Fibroblast of lung (primary cell): Measurements from ENCODE around the gene RAB11FIP3. TPM values are rescaled to one million over a fixed set of nuclear protein-coding genes. Genes with fewer than 3 reads are reported as not detected.

ENCODE experiments used
- DNase-seq, 2 donors: peaks; one replicate each; pipeline versions ENCODE4 v3.0.0 to v3.0.0-alpha.2; 2010; ENCODE audit warnings: low read depth in 2 of 2
- H2AFZ ChIP-seq: 2 replicates; pipeline ENCODE4 v1.5.1; 2012; ENCODE audit warnings: low read length, control low read depth, inconsistent platforms
- H3K27ac ChIP-seq: 2 replicates; pipeline ENCODE4 v1.5.1; 2011; ENCODE audit warnings: low read length, control low read depth; ENCODE audit not compliant: insufficient read depth
- H3K27me3 ChIP-seq: 2 replicates; pipeline ENCODE4 v1.5.1; 2011; ENCODE audit warnings: mild to moderate bottlenecking, low read length; ENCODE audit not compliant: control insufficient read depth, insufficient read depth
- H3K36me3 ChIP-seq: 2 replicates; pipeline ENCODE4 v1.5.1; 2011; ENCODE audit warnings: low read length; ENCODE audit not compliant: control insufficient read depth, insufficient read depth
- H3K4me1 ChIP-seq: 2 replicates; pipeline ENCODE4 v1.5.1; 2011; ENCODE audit warnings: low read length; ENCODE audit not compliant: control insufficient read depth, insufficient read depth; ENCODE audit errors: extremely low read depth
- H3K4me2 ChIP-seq: 2 replicates; pipeline ENCODE4 v1.5.1; 2011; ENCODE audit warnings: low read length, control low read depth; ENCODE audit not compliant: insufficient read depth; ENCODE audit errors: extremely low read depth
- H3K4me3 ChIP-seq, 4 experiments: fragments of 200-600 bp in 1 of 4; sonication (generic) in 1 of 4; replicated peaks in 1 of 4; 2 replicates each; pipeline ENCODE4 v1.5.1; 2011 to 2016; ENCODE audit warnings: low read length in 4 of 4, low read depth in 3 of 4, mild to moderate bottlenecking in 3 of 4, control low read depth in 2 of 4, inconsistent platforms in 1 of 4, mixed read lengths in 1 of 4; ENCODE audit not compliant: insufficient read depth in 1 of 4; ENCODE audit errors: control extremely low read depth in 1 of 4
- H3K79me2 ChIP-seq: 2 replicates; pipeline ENCODE4 v1.5.1; 2012; ENCODE audit warnings: mild to moderate bottlenecking, low read length, inconsistent platforms; ENCODE audit not compliant: control insufficient read depth, insufficient read depth
- H3K9ac ChIP-seq: 2 replicates; pipeline ENCODE4 v1.5.1; 2011; ENCODE audit warnings: mild to moderate bottlenecking, low read length, control low read depth; ENCODE audit not compliant: insufficient read depth
- H3K9me3 ChIP-seq: 2 replicates; pipeline ENCODE4 v1.5.1; 2012; ENCODE audit warnings: low read depth, low read length; ENCODE audit not compliant: control insufficient read depth, insufficient read depth
- H4K20me1 ChIP-seq: 2 replicates; pipeline ENCODE4 v1.5.1; 2011; ENCODE audit warnings: low read length; ENCODE audit not compliant: control insufficient read depth, insufficient read depth; ENCODE audit errors: extremely low read depth
- CTCF ChIP-seq, 2 donors: IDR thresholded peaks in 1 of 2; conservative IDR thresholded peaks in 1 of 2; 1 replicate in 1 of 2; 2 replicates in 1 of 2; pipeline ENCODE4 v1.5.1; 2011 to 2012; ENCODE audit warnings: low read length in 2 of 2, control low read depth in 1 of 2, inconsistent platforms in 1 of 2, low read depth in 1 of 2, mild to moderate bottlenecking in 1 of 2
- EZH2 ChIP-seq: IDR thresholded peaks from 2 replicates; pipeline ENCODE4 v1.5.1; 2012; ENCODE audit warnings: low read length, control low read depth, mild to moderate bottlenecking; ENCODE audit errors: missing control alignments
- polyA plus RNA-seq, 2 donors: library from polyadenylated mRNA; depleted of rRNA in 1 of 2; stranded (reverse) in 1 of 2; unstranded in 1 of 2; fragments of >200 nt; gene quantifications; 2 replicates each; pipeline ENCODE4 v1.2.1, GENCODE V29; 2011 to 2012; ENCODE audit warnings: missing spikeins in 1 of 2
- total RNA-seq: library from RNA; depleted of rRNA; stranded (reverse); fragments of >200 nt; gene quantifications from 2 replicates; pipeline ENCODE4 v1.2.1, GENCODE V29; 2014

RAB11FIP3 gene
- total and polyA plus RNA-seq, 2 donors (not counting 1 experiment from before 2014, with no cell fraction given) = 7.3 to 22.1 TPM

DNA sequence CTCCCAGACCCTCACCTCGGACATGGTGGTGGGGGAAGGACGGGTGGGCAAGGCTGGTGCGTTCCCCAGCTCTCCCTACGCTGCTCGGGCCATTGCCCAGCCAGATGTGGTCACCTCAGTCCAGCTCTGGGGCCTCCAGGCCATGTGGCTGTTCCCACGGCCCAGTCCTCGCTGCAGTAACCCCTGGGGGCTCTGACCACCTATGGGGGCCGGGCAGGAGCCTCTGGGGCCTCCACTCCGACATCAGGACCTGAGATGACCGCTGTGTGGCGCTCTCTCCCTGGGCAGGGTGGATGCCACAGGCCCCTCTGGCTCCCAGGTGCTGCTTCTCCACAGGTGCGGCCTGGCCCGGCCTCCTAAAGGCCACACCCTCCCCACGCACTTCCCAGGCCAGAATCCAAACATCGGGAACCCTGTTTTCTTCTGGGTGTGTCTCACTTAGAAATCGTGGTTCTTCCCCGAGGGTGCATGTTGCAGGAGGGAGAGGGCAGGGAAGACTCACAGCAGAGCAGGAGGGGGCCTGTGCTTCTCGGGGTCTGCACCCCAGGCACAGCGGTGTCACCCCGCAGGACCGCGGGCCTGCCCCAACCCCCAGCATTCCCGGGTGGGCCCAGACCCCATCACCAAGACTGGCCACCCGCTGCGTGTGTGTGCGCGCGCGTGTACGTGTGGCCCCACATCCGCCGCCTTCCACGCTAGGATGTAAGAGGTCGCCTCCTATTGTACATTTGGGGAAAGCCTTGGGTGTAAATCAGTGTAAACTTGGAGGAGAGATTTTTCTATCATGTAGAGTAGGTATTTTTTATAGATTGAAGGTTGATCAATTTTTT lies 96.1 kb downstream of the RAB11FIP3 start:
- Histone ChIP-seq H3K4me1 (peaks cover 14% of the 10 kb centered on the region), H2AFZ (no peak overlapping the region), H3K79me2 (peaks cover 9% of the 10 kb centered on the region), H3K27ac (no peak overlapping the region), H3K36me3 (peaks cover 14% of the 10 kb centered on the region), H3K9me3 (no peaks in the 10 kb centered on the region), H3K27me3 (no peaks in the 10 kb centered on the region), H4K20me1 (no peaks in the 10 kb centered on the region), H3K4me3 (no peak overlapping the region), H3K9ac (no peak overlapping the region), H3K4me2 (no peak overlapping the region)
- DNase-seq = no peak
- TF ChIP-seq EZH2 (no peak), CTCF (conservative IDR thresholded peaks at IDR 0.05 in 1 of 2, IDR thresholded peaks at IDR 0.05 in 1 of 2; ENCODE audit: low read depth in 1 of 2, low read length in 2 of 2) (peak in 1 of 2 donors; percentile 24)

GRCh38 chr16:522320-523096 lies 97.1 kb downstream of the RAB11FIP3 start:
- H3K79me2 ChIP-seq = peaks cover 12% of the 10 kb centered on the region
- TF ChIP-seq EZH2 (no peak), CTCF (conservative IDR thresholded peaks at IDR 0.05 in 1 of 2, IDR thresholded peaks at IDR 0.05 in 1 of 2; ENCODE audit: low read depth in 1 of 2, low read length in 2 of 2) (no peak)
- peaks cover 14% of the 10 kb centered on the region for H3K36me3 ChIP-seq
- H3K4me1 ChIP-seq = peaks cover 14% of the 10 kb centered on the region
- no peaks in the 10 kb centered on the region for H4K20me1 ChIP-seq
- H3K27ac ChIP-seq = no peak overlapping the region
- no peaks in the 10 kb centered on the region for H3K27me3 ChIP-seq
- no peaks in the 10 kb centered on the region for H3K9me3 ChIP-seq
- H2AFZ ChIP-seq = no peak overlapping the region
- H3K4me2 ChIP-seq = no peak overlapping the region
- H3K9ac ChIP-seq = no peak overlapping the region
- H3K4me3 ChIP-seq = no peak overlapping the region
- DNase-seq = no peak

- no peaks in the 10 kb centered on the region for H3K9me3 ChIP-seq
- no peak overlapping the region for H3K9ac ChIP-seq
- no peak overlapping the region for H3K4me3 ChIP-seq
- peaks cover 14% of the 10 kb centered on the region for H3K4me1 ChIP-seq
- H3K79me2 ChIP-seq = peaks cover 14% of the 10 kb centered on the region
- H2AFZ ChIP-seq = no peak overlapping the region
- TF ChIP-seq EZH2 = no peak
- TF ChIP-seq CTCF (conservative IDR thresholded peaks at IDR 0.05 in 1 of 2, IDR thresholded peaks at IDR 0.05 in 1 of 2; ENCODE audit: low read depth in 1 of 2, low read length in 2 of 2) = no peak
- no peak overlapping the region for H3K4me2 ChIP-seq
- H4K20me1 ChIP-seq = no peaks in the 10 kb centered on the region
- no peaks in the 10 kb centered on the region for H3K27me3 ChIP-seq
- no peak overlapping the region for H3K27ac ChIP-seq
- no peak for DNase-seq
- H3K36me3 ChIP-seq = peaks cover 14% of the 10 kb centered on the region
These were observed 97.8 kb downstream of the RAB11FIP3 start for GRCh38 chr16:523097-523741.
